Activated CD8-positive, alpha-beta T cell treated with anti-CD3 and anti-CD28 coated beads for 36 hours (primary cell): ENCODE data around the gene MGLL. TPM values are rescaled to one million over a fixed set of nuclear protein-coding genes. Genes with fewer than 3 reads are reported as not detected.
A peak's percentile ranks its signal among the peaks of the same experiment; 100 is the strongest.

Experiments
- ATAC-seq: fragments of 200-7000 bp; cut with Tn5 transposase; one replicate; pipeline ENCODE4 v1.10.0; 2021; ENCODE audit warnings: mild to moderate bottlenecking, moderate library complexity
- CTCF ChIA-PET: fragments of 350-600 bp; sonication (Branson Sonifier 250); formaldehyde crosslinking; loops from one replicate; lab custom pipeline; 2021; ENCODE audit warnings: antibody characterized with exemption; lab: Charles Lee
- POLR2A ChIA-PET: fragments of 350-600 bp; sonication (Branson Sonifier 250); formaldehyde crosslinking; loops from one replicate; lab custom pipeline; 2021; ENCODE audit warnings: antibody characterized with exemption; lab: Charles Lee
- DNase-seq: peaks from one replicate; pipeline ENCODE4 v3.0.0-alpha.2; 2020
- H3K27ac Mint-ChIP-seq: one replicate; pipeline ENCODE4 v1.8.0; 2021; ENCODE audit warnings: mild to moderate bottlenecking, mixed read lengths
- H3K27me3 Mint-ChIP-seq: one replicate; pipeline ENCODE4 v1.8.0; 2021; ENCODE audit warnings: mixed read lengths
- H3K36me3 Mint-ChIP-seq: one replicate; pipeline ENCODE4 v1.8.0; 2021; ENCODE audit warnings: low read depth, mixed read lengths
- H3K4me1 Mint-ChIP-seq: one replicate; pipeline ENCODE4 v1.8.0; 2021; ENCODE audit warnings: low read depth, mixed read lengths
- H3K4me3 Mint-ChIP-seq: one replicate; pipeline ENCODE4 v1.8.0; 2021; ENCODE audit warnings: mild to moderate bottlenecking, moderate library complexity, mixed read lengths
- H3K9me3 Mint-ChIP-seq: one replicate; pipeline ENCODE4 v1.8.0; 2021; ENCODE audit warnings: mixed read lengths
- intact Hi-C: fragments of 100-400 bp; cut with micrococcal nuclease; formaldehyde crosslinking; loops from one replicate; pipeline ENCODE4 v1.10.0; 2022
- total RNA-seq, 2 experiments: library from RNA; stranded (reverse); gene quantifications; one replicate each; pipeline ENCODE4 v1.2.3, GENCODE V29; 2021
- TF ChIP-seq, protein P1 (sequence below): fragments of 200-600 bp; IDR thresholded peaks from one replicate; pipeline ENCODE4 v1.8.0; 2022; ENCODE audit warnings: antibody characterized with exemption, mild to moderate bottlenecking

The MGLL gene
- total RNA-seq, 2 experiments from 2014 or later, result 1.1 to 3.1 TPM

- TF ChIP-seq, protein P1, sequence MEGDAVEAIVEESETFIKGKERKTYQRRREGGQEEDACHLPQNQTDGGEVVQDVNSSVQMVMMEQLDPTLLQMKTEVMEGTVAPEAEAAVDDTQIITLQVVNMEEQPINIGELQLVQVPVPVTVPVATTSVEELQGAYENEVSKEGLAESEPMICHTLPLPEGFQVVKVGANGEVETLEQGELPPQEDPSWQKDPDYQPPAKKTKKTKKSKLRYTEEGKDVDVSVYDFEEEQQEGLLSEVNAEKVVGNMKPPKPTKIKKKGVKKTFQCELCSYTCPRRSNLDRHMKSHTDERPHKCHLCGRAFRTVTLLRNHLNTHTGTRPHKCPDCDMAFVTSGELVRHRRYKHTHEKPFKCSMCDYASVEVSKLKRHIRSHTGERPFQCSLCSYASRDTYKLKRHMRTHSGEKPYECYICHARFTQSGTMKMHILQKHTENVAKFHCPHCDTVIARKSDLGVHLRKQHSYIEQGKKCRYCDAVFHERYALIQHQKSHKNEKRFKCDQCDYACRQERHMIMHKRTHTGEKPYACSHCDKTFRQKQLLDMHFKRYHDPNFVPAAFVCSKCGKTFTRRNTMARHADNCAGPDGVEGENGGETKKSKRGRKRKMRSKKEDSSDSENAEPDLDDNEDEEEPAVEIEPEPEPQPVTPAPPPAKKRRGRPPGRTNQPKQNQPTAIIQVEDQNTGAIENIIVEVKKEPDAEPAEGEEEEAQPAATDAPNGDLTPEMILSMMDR, result no peak
- Mint-ChIP-seq H3K4me3 (no peak overlapping the region), H3K36me3 (no peaks in the 10 kb centered on the region), H3K27ac (no peak overlapping the region), H3K27me3 (no peaks in the 10 kb centered on the region), H3K9me3 (no peaks in the 10 kb centered on the region), H3K4me1 (peaks cover 40% of the 10 kb centered on the region)
- CTCF ChIA-PET, result no interaction called here
- intact Hi-C loops, result no loop called here
- ATAC-seq (no peak), DNase-seq (no peak)
- POLR2A ChIA-PET, result no interaction called here
These were observed 64.3 kb downstream of the MGLL start for GRCh38 chr3:127758013-127758412.

DNA sequence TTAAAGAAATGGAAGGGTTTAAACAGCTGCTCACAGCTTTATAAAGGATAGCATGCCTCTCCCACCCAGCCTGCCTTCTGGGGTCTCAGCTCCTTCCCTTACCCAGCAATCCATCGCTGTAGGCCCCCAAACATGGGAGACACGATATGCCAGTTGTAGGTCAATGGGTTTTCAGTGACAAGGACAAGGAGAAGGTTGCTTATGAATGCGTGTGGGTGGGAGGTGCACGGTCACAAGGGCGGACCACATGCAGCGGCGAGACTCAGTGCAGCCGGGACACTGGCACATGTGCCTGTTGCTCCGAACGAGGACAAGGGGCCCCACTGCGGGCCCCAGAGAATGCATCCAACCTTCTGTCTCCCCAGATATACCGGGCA lies 67.0 kb downstream of the MGLL start:
- H3K27ac Mint-ChIP-seq, result peak overlapping the region; percentile 52
- peak overlapping the region; percentile 42 for H3K4me3 Mint-ChIP-seq
- no peak for DNase-seq
- no peaks in the 10 kb centered on the region for H3K9me3 Mint-ChIP-seq
- peaks cover 36% of the 10 kb centered on the region for H3K4me1 Mint-ChIP-seq
- ChIA-PET POLR2A (no interaction called here), CTCF (no interaction called here)
- H3K27me3 Mint-ChIP-seq, result peaks cover 4% of the 10 kb centered on the region
- TF ChIP-seq, protein P1, result no peak
- no peaks in the 10 kb centered on the region for H3K36me3 Mint-ChIP-seq
- intact Hi-C loops, result no loop called here
- ATAC-seq, result no peak

DNA sequence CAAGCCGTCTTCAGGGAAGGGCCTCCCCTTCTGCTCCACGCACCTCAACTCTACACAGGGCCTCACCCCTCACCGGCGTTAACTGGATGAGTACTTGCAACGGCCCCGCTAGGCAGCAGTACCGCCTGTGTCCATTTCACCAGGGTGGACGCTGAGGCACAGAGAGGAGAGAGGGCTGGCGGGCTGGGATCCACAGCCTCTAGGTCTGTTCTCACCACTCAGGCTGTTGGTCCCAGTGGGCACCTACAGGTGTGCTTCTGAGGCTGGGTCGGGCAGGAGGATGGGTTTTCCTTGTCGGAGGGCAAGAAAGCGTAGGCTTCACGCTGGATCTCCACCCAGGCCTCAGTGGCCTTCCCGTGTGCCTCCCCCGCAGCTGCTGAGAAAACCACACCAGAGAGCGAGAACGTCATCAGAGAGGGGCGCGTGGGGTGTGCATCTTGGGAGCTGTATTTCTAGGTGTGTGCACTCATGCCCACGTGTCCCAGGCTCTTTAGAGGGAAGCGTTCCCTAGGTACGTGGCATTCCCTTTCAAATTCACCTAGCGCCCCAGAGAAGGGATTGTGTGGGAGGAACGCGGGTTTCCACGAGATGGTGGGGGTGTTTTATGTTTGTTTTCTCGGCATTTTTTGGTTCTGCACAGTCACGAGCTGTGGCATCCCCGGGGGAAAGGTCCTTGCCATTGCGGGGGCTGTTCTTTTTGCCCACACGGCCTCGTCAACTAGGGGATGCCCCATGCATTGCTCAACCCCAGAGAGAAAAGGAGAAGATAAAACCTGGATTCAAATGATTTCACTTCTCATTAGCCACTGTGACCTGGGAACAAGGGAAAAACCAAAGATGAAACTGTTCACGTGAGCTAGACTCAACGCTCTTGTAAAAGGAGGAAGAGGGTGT lies 67.7 kb downstream of the MGLL start:
- DNase-seq (peak; percentile 71), ATAC-seq (peak; percentile 71)
- intact Hi-C loops, result no loop called here
- peaks cover 40% of the 10 kb centered on the region for H3K4me1 Mint-ChIP-seq
- no peaks in the 10 kb centered on the region for H3K36me3 Mint-ChIP-seq
- H3K9me3 Mint-ChIP-seq, result no peaks in the 10 kb centered on the region
- TF ChIP-seq, protein P1, result no peak
- CTCF ChIA-PET, result interaction anchor here (1.1 kb wide), 1 partner anchor 180 kb away, joined by 3 read pairs; no protein-coding TSS in a partner anchor
- H3K4me3 Mint-ChIP-seq, result peak overlapping the region; percentile 42
- H3K27me3 Mint-ChIP-seq, result peaks cover 4% of the 10 kb centered on the region
- peak overlapping the region; percentile 52 for H3K27ac Mint-ChIP-seq
- POLR2A ChIA-PET, result no interaction called here

- intact Hi-C loops, result no loop called here
- Mint-ChIP-seq H3K4me3 (no peak overlapping the region), H3K36me3 (no peaks in the 10 kb centered on the region), H3K27me3 (peaks cover 4% of the 10 kb centered on the region), H3K9me3 (no peaks in the 10 kb centered on the region), H3K4me1 (peaks cover 42% of the 10 kb centered on the region), H3K27ac (no peak overlapping the region)
- POLR2A ChIA-PET, result no interaction called here
- TF ChIP-seq, protein P1, result no peak
- ATAC-seq (peak; percentile 28), DNase-seq (peak; percentile 32)
- CTCF ChIA-PET, result interaction anchor here (0.6 to 1.1 kb wide), 2 partner anchors 57 to 179 kb away, joined by 3 to 4 read pairs; no protein-coding TSS in a partner anchor
These were observed 68.4 kb downstream of the MGLL start for GRCh38 chr3:127753898-127754410.

- TF ChIP-seq, protein P1, result no peak
- CTCF ChIA-PET, result interaction anchor here (0.6 to 1.1 kb wide), 2 partner anchors 56 to 178 kb away, joined by 3 to 4 read pairs; no protein-coding TSS in a partner anchor
- Mint-ChIP-seq H3K4me3 (no peak overlapping the region), H3K36me3 (no peaks in the 10 kb centered on the region), H3K27me3 (peaks cover 4% of the 10 kb centered on the region), H3K27ac (no peak overlapping the region), H3K9me3 (no peaks in the 10 kb centered on the region), H3K4me1 (peaks cover 42% of the 10 kb centered on the region)
- POLR2A ChIA-PET, result no interaction called here
- ATAC-seq, result no peak
- no peak for DNase-seq
- intact Hi-C loops, result no loop called here
These were observed 69.0 kb downstream of the MGLL start for GRCh38 chr3:127753338-127753737.
